Measurements from ENCODE around the gene PRKCZ.

Gene PRKCZ

DNA sequence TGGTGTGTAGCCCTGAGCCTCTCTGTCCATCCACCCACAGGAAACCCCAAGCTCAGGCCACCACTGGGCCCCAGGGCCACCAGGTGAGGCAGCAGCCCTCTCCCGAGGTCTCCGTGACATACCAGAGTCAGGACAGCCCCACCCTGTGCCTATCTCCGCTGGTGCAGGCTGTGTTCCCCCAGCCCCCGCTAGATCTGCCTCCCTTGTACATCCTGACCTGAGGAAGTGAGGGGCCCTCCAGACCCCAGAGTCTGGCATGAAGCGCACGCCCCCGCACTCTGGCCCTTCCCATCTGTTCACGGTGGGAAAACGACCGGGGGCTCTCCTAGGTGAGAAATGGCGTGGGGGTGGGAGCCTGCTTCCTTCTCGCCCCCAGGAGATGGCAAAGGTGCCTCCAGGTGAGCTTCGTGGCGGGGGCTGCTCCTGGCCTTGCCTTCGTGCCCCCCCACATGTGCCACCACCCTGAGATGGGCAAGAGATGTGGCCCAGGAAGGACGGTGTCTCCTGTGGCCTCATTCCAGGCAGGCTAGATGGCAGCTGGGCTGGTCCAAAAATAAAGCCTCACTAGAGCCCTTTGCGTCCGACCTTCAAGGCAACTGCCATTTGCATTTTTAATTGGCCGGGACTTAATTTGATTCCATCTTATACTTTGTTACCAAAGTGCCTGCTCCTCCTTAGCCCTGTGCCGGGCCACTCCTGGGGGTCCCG lies 28.0 kb upstream of the PRKCZ start:
- Mint-ChIP-seq H3K36me3 (ENCODE audit: low read depth) (no peaks in the 10 kb centered on the region), H3K27ac (no peak overlapping the region), H3K27me3 (ENCODE audit: low read depth) (peaks cover 50% of the 10 kb centered on the region), H3K4me1 (peaks cover 5% of the 10 kb centered on the region), H3K4me3 (no peak overlapping the region), H3K9me3 (peaks cover 3% of the 10 kb centered on the region)
- TF ChIP-seq, protein P1, sequence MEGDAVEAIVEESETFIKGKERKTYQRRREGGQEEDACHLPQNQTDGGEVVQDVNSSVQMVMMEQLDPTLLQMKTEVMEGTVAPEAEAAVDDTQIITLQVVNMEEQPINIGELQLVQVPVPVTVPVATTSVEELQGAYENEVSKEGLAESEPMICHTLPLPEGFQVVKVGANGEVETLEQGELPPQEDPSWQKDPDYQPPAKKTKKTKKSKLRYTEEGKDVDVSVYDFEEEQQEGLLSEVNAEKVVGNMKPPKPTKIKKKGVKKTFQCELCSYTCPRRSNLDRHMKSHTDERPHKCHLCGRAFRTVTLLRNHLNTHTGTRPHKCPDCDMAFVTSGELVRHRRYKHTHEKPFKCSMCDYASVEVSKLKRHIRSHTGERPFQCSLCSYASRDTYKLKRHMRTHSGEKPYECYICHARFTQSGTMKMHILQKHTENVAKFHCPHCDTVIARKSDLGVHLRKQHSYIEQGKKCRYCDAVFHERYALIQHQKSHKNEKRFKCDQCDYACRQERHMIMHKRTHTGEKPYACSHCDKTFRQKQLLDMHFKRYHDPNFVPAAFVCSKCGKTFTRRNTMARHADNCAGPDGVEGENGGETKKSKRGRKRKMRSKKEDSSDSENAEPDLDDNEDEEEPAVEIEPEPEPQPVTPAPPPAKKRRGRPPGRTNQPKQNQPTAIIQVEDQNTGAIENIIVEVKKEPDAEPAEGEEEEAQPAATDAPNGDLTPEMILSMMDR (IDR thresholded peaks at IDR 0.05; ENCODE audit: unreplicated experiment in 3 of 3) = no peak

DNA sequence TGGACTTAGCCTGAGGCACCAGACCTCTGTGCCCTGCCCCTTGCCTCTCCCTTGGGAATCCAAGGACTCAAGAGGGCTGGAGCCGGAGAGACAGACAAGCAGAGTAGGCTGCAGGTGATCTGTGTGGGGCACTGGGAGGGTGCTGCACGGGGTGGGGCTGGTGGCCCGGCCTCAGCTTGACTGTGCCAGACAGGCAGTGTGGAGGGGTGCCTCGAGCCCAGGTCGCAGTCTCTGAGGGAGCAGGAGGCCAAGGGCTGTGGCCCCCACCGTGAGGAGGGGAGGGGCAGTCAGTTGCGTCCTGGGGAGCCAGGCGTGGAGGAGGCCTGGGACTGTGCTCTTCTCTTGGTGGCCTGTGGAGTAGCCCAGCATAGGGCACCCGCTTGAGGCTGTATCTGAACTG lies 27.0 kb upstream of the PRKCZ start:
- Mint-ChIP-seq H3K36me3 (ENCODE audit: low read depth) (no peaks in the 10 kb centered on the region), H3K9me3 (peaks cover 3% of the 10 kb centered on the region), H3K27me3 (ENCODE audit: low read depth) (peaks cover 45% of the 10 kb centered on the region), H3K4me3 (no peak overlapping the region), H3K4me1 (peaks cover 5% of the 10 kb centered on the region), H3K27ac (no peak overlapping the region)
- TF ChIP-seq, protein P1 (IDR thresholded peaks at IDR 0.05; ENCODE audit: unreplicated experiment in 3 of 3) = no peak

DNA sequence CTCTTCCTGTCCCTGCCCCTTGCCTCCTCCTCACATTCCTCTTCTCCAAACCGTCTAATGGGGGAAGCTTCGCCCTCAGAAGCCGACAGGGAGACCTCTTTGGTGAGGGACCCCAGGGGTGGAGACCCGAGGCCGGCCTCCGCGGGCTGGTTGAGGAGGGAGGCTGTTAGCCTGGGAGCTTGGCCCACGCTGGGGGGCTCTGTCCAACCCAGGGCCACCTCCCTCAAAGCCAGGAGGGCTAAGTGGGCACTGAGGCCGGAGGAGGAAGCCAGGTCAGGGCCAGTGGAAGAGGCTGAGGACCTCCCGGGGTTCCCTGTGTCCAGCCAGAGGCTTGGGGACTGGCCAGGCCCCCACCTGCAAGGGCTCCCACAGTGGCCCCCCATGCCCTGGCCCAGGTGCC lies 25.8 kb upstream of the PRKCZ start:
- TF ChIP-seq, protein P1 (IDR thresholded peaks at IDR 0.05; ENCODE audit: unreplicated experiment in 3 of 3) = no peak
- H3K27ac Mint-ChIP-seq = no peak overlapping the region
- no peak overlapping the region for H3K4me3 Mint-ChIP-seq
- H3K9me3 Mint-ChIP-seq = no peaks in the 10 kb centered on the region
- H3K27me3 Mint-ChIP-seq (ENCODE audit: low read depth) = peaks cover 40% of the 10 kb centered on the region
- H3K4me1 Mint-ChIP-seq = no peaks in the 10 kb centered on the region
- no peaks in the 10 kb centered on the region for H3K36me3 Mint-ChIP-seq (ENCODE audit: low read depth)

DNA sequence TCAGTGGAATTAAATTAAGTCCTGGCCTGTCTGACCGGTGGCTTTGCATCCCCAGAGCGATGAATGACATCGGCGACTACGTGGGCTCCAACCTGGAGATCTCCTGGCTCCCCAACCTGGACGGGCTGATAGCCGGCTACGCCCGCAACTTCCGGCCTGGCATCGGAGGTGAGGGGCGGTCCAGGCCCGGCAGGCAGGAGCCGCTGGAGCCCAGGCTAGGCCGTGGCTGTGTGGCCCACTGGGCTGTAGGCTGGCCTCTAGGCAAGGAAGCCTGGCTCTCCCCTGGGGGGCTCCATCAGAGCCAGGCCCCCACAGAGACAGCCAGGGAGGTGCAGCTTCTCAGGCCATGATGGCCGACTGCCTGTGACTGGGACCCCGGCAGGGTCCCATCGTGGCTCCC lies 25.3 kb upstream of the PRKCZ start:
- Mint-ChIP-seq H3K36me3 (ENCODE audit: low read depth) (no peaks in the 10 kb centered on the region), H3K4me1 (no peaks in the 10 kb centered on the region), H3K4me3 (no peak overlapping the region), H3K27me3 (ENCODE audit: low read depth) (peaks cover 37% of the 10 kb centered on the region), H3K9me3 (no peaks in the 10 kb centered on the region), H3K27ac (no peak overlapping the region)
- TF ChIP-seq, protein P1 (IDR thresholded peaks at IDR 0.05; ENCODE audit: unreplicated experiment in 3 of 3) = no peak

DNA sequence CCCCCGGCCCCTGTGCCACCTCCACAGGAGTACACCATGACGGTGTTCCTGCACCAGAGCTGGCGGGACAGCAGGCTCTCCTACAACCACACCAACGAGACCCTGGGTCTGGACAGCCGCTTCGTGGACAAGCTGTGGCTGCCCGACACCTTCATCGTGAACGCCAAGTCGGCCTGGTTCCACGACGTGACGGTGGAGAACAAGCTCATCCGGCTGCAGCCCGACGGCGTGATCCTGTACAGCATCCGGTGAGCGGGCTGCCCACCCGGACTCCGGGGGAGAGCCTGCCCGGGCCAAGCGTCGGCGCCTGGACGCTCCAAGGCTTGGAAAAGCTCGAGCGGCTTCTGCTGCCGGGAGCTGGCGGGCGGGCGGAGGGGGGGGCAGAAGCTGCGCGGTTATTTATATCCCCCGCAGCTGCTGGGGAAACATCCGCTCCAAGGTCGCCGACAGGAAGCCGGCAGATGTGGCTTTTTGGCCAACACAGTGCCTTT lies 24.7 kb upstream of the PRKCZ start:
- Mint-ChIP-seq H3K9me3 (no peaks in the 10 kb centered on the region), H3K27me3 (ENCODE audit: low read depth) (peaks cover 31% of the 10 kb centered on the region), H3K36me3 (ENCODE audit: low read depth) (no peaks in the 10 kb centered on the region), H3K27ac (no peak overlapping the region), H3K4me3 (no peak overlapping the region), H3K4me1 (peaks cover 1% of the 10 kb centered on the region)
- TF ChIP-seq, protein P1 (IDR thresholded peaks at IDR 0.05; ENCODE audit: unreplicated experiment in 3 of 3) = no peak
